ACC112 (cell line): ENCODE results near the gene HEPHL1.
A peak's percentile ranks its signal among the peaks of the same experiment; 100 is the strongest.

ENCODE experiments used
- H2AFZ ChIP-seq: fragments of 200-600 bp; sonication (generic); one replicate; pipeline ENCODE4 v1.6.0; 2017; ENCODE audit warnings: antibody characterized with exemption, low read length; ENCODE audit not compliant: unreplicated experiment
- H3K27ac ChIP-seq: fragments of 200-600 bp; sonication (generic); 2 replicates; pipeline ENCODE4 v1.5.1; 2014; ENCODE audit warnings: low read depth, mild to moderate bottlenecking, antibody characterized with exemption, low read length, moderate library complexity
- H3K27me3 ChIP-seq: fragments of 200-600 bp; sonication (generic); 2 replicates; pipeline ENCODE4 v1.6.1; 2014; ENCODE audit warnings: mild to moderate bottlenecking, antibody characterized with exemption, low read length, moderate library complexity, mixed read lengths; ENCODE audit not compliant: insufficient read depth
- H3K36me3 ChIP-seq: fragments of 200-600 bp; sonication (generic); 2 replicates; pipeline ENCODE4 v1.6.1; 2016; ENCODE audit warnings: mild to moderate bottlenecking, antibody characterized with exemption, low read length, moderate library complexity, mixed read lengths; ENCODE audit not compliant: insufficient read depth
- H3K4me1 ChIP-seq: fragments of 200-600 bp; sonication (generic); one replicate; pipeline ENCODE4 v1.6.1; 2016; ENCODE audit warnings: low read length, mixed read lengths; ENCODE audit not compliant: insufficient read depth, unreplicated experiment, control insufficient read depth
- H3K4me3 ChIP-seq: fragments of 200-600 bp; sonication (generic); 2 replicates; pipeline ENCODE4 v1.5.1; 2014; ENCODE audit warnings: mild to moderate bottlenecking, low read depth, low read length
- H3K79me2 ChIP-seq: fragments of 200-600 bp; sonication (generic); one replicate; pipeline ENCODE4 v1.6.0; 2016; ENCODE audit warnings: low read length; ENCODE audit not compliant: control insufficient read depth, unreplicated experiment, insufficient read depth

Gene HEPHL1

GRCh38 chr11:94139416-94139815 is 118.3 kb downstream of the HEPHL1 start:
- Histone ChIP-seq H3K27me3 (no peaks in the 10 kb centered on the region), H3K4me1 (peaks cover 72% of the 10 kb centered on the region), H3K79me2 (peaks cover 75% of the 10 kb centered on the region), H2AFZ (no peak overlapping the region), H3K27ac (no peak overlapping the region), H3K4me3 (no peak overlapping the region), H3K36me3 (no peaks in the 10 kb centered on the region)

- Histone ChIP-seq H3K27ac (no peak overlapping the region), H3K4me1 (peaks cover 66% of the 10 kb centered on the region), H3K27me3 (no peaks in the 10 kb centered on the region), H2AFZ (no peak overlapping the region), H3K79me2 (peaks cover 76% of the 10 kb centered on the region), H3K36me3 (no peaks in the 10 kb centered on the region), H3K4me3 (no peak overlapping the region)
Measured at GRCh38 chr11:94140154-94140655, 119.1 kb downstream of the HEPHL1 start.

- H3K4me1 ChIP-seq: peaks cover 72% of the 10 kb centered on the region
- no peaks in the 10 kb centered on the region for H3K36me3 ChIP-seq
- H3K4me3 ChIP-seq: no peak overlapping the region
- H2AFZ ChIP-seq: no peak overlapping the region
- peak overlapping the region; percentile 28; the same call in 1 of the 2 replicates for H3K27ac ChIP-seq
- no peaks in the 10 kb centered on the region for H3K27me3 ChIP-seq
- peaks cover 90% of the 10 kb centered on the region for H3K79me2 ChIP-seq
Measured at GRCh38 chr11:94141511-94142307, 120.6 kb downstream of the HEPHL1 start.

- no peaks in the 10 kb centered on the region for H3K27me3 ChIP-seq
- H3K36me3 ChIP-seq: no peaks in the 10 kb centered on the region
- H3K4me3 ChIP-seq: no peak overlapping the region
- no peak overlapping the region for H2AFZ ChIP-seq
- H3K4me1 ChIP-seq: peaks cover 66% of the 10 kb centered on the region
- H3K27ac ChIP-seq: no peak overlapping the region
- peaks cover 89% of the 10 kb centered on the region for H3K79me2 ChIP-seq
Measured at GRCh38 chr11:94142308-94143281, 121.4 kb downstream of the HEPHL1 start.

- Histone ChIP-seq H3K79me2 (peaks cover 89% of the 10 kb centered on the region), H3K27ac (no peak overlapping the region)
Measured at GRCh38 chr11:94144216-94144615, 123.1 kb downstream of the HEPHL1 start.

GRCh38 chr11:94144664-94145063 is 123.5 kb downstream of the HEPHL1 start:
- H3K36me3 ChIP-seq: no peaks in the 10 kb centered on the region
- H3K4me1 ChIP-seq: peaks cover 77% of the 10 kb centered on the region
- H3K27ac ChIP-seq: no peak overlapping the region
- no peak overlapping the region for H3K4me3 ChIP-seq
- H2AFZ ChIP-seq: no peak overlapping the region
- no peaks in the 10 kb centered on the region for H3K27me3 ChIP-seq
- H3K79me2 ChIP-seq: peaks cover 86% of the 10 kb centered on the region

More at GRCh38 chr11:94144216-94144615, 123.1 kb downstream of the HEPHL1 start:
- Histone ChIP-seq H3K4me1 (peaks cover 75% of the 10 kb centered on the region), H3K4me3 (no peak overlapping the region), H3K36me3 (no peaks in the 10 kb centered on the region), H2AFZ (no peak overlapping the region), H3K27me3 (no peaks in the 10 kb centered on the region)

- Histone ChIP-seq H3K27ac (no peak overlapping the region), H2AFZ (no peak overlapping the region), H3K4me3 (no peak overlapping the region), H3K4me1 (peaks cover 77% of the 10 kb centered on the region), H3K36me3 (no peaks in the 10 kb centered on the region), H3K79me2 (peaks cover 86% of the 10 kb centered on the region), H3K27me3 (no peaks in the 10 kb centered on the region)
Measured at GRCh38 chr11:94145431-94145830, 124.3 kb downstream of the HEPHL1 start.

- H3K36me3 ChIP-seq: no peaks in the 10 kb centered on the region
- H3K79me2 ChIP-seq: peaks cover 88% of the 10 kb centered on the region
- peaks cover 79% of the 10 kb centered on the region for H3K4me1 ChIP-seq
- no peak overlapping the region for H3K4me3 ChIP-seq
- no peaks in the 10 kb centered on the region for H3K27me3 ChIP-seq
- no peak overlapping the region for H2AFZ ChIP-seq
- H3K27ac ChIP-seq: no peak overlapping the region
Measured at GRCh38 chr11:94145916-94146315, 124.8 kb downstream of the HEPHL1 start.

GRCh38 chr11:94147433-94147845 is 126.3 kb downstream of the HEPHL1 start:
- H3K4me1 ChIP-seq: peaks cover 78% of the 10 kb centered on the region
- H2AFZ ChIP-seq: no peak overlapping the region
- H3K27me3 ChIP-seq: no peaks in the 10 kb centered on the region
- no peak overlapping the region for H3K4me3 ChIP-seq
- no peaks in the 10 kb centered on the region for H3K36me3 ChIP-seq
- peaks cover 86% of the 10 kb centered on the region for H3K79me2 ChIP-seq
- no peak overlapping the region for H3K27ac ChIP-seq

GRCh38 chr11:94148189-94148588 is 127.0 kb downstream of the HEPHL1 start:
- Histone ChIP-seq H3K4me1 (peaks cover 78% of the 10 kb centered on the region), H3K4me3 (no peak overlapping the region), H3K79me2 (peaks cover 86% of the 10 kb centered on the region), H3K27me3 (no peaks in the 10 kb centered on the region), H3K27ac (no peak overlapping the region), H2AFZ (no peak overlapping the region), H3K36me3 (no peaks in the 10 kb centered on the region)
